OCI-LY1 (cell line): ENCODE measurements around the gene PIGH.

ENCODE experiments used
- H2AFZ ChIP-seq: fragments of 200-600 bp; sonication (generic), shearing (Covaris generic); 2 replicates; pipeline ENCODE4 v1.6.0; 2014; ENCODE audit warnings: antibody characterized with exemption, mild to moderate bottlenecking, low read length
- H3F3A ChIP-seq: fragments of 200-600 bp; sonication (generic), shearing (Covaris generic); 2 replicates; pipeline ENCODE4 v1.6.0; 2014; ENCODE audit warnings: mild to moderate bottlenecking, antibody characterized with exemption, low read length, moderate library complexity; ENCODE audit not compliant: insufficient read depth
- H3K27ac ChIP-seq: fragments of 200-600 bp; sonication (generic); 2 replicates; pipeline ENCODE4 v1.5.1; 2014; ENCODE audit warnings: low read length, mixed run types, mild to moderate bottlenecking, low read depth; ENCODE audit not compliant: poor library complexity, severe bottlenecking
- H3K27me3 ChIP-seq: fragments of 200-600 bp; sonication (generic); 2 replicates; pipeline ENCODE4 v1.6.0; 2014; ENCODE audit warnings: antibody characterized with exemption, mild to moderate bottlenecking, low read length, moderate library complexity; ENCODE audit not compliant: insufficient read depth
- H3K36me3 ChIP-seq: fragments of 200-600 bp; sonication (generic); 2 replicates; pipeline ENCODE4 v1.6.1; 2014; ENCODE audit warnings: mild to moderate bottlenecking, antibody characterized with exemption, low read length, moderate library complexity, mixed read lengths; ENCODE audit not compliant: insufficient read depth
- H3K4me1 ChIP-seq: fragments of 200-600 bp; sonication (generic); 2 replicates; pipeline ENCODE4 v1.5.1; 2014; ENCODE audit warnings: mild to moderate bottlenecking, low read length, moderate library complexity; ENCODE audit not compliant: insufficient read depth, severe bottlenecking
- H3K4me2 ChIP-seq: fragments of 200-600 bp; sonication (generic), shearing (Covaris generic); 2 replicates; pipeline ENCODE4 v1.6.1; 2014; ENCODE audit warnings: low read length
- H3K4me3 ChIP-seq: fragments of 200-600 bp; sonication (generic); 2 replicates; pipeline ENCODE4 v1.5.1; 2014; ENCODE audit warnings: low read length, low read depth, mild to moderate bottlenecking, mixed read lengths; ENCODE audit not compliant: poor library complexity, severe bottlenecking
- H3K79me2 ChIP-seq: fragments of 200-600 bp; shearing (Covaris generic); 2 replicates; pipeline ENCODE4 v1.6.1; 2016; ENCODE audit warnings: mixed run types, low read length, mixed read lengths; ENCODE audit not compliant: insufficient read depth
- H3K9ac ChIP-seq: fragments of 200-600 bp; sonication (generic), shearing (Covaris generic); 2 replicates; pipeline ENCODE4 v1.6.1; 2014; ENCODE audit warnings: mild to moderate bottlenecking, low read length, mixed read lengths
- H3K9me2 ChIP-seq: fragments of 200-600 bp; sonication (generic), shearing (Covaris generic); 2 replicates; pipeline ENCODE4 v1.6.1; 2014; ENCODE audit warnings: low read depth, mild to moderate bottlenecking, low read length, mixed read lengths
- H3K9me3 ChIP-seq: fragments of 200-600 bp; shearing (Covaris generic); 2 replicates; pipeline ENCODE4 v1.6.1; 2014; ENCODE audit warnings: low read length, mixed read lengths
- H4K20me1 ChIP-seq: fragments of 200-600 bp; sonication (generic), shearing (Covaris generic); 2 replicates; pipeline ENCODE4 v1.6.0; 2016; ENCODE audit warnings: mild to moderate bottlenecking, low read length; ENCODE audit not compliant: insufficient read depth
- EZH2 ChIP-seq: fragments of 200-600 bp; sonication (generic), shearing (Covaris generic); IDR thresholded peaks from 2 replicates; pipeline ENCODE4 v1.8.0; 2017; ENCODE audit warnings: borderline replicate concordance, mixed run types, mild to moderate bottlenecking, antibody characterized with exemption, low read length, moderate library complexity, mixed read lengths
- TF ChIP-seq, protein P1 (sequence below): fragments of 200-600 bp; sonication (generic), shearing (Covaris generic); IDR thresholded peaks from 2 replicates; pipeline ENCODE4 v1.5.1; 2017; ENCODE audit warnings: mild to moderate bottlenecking, antibody characterized with exemption, low read length, moderate library complexity, mixed read lengths

The PIGH gene

DNA sequence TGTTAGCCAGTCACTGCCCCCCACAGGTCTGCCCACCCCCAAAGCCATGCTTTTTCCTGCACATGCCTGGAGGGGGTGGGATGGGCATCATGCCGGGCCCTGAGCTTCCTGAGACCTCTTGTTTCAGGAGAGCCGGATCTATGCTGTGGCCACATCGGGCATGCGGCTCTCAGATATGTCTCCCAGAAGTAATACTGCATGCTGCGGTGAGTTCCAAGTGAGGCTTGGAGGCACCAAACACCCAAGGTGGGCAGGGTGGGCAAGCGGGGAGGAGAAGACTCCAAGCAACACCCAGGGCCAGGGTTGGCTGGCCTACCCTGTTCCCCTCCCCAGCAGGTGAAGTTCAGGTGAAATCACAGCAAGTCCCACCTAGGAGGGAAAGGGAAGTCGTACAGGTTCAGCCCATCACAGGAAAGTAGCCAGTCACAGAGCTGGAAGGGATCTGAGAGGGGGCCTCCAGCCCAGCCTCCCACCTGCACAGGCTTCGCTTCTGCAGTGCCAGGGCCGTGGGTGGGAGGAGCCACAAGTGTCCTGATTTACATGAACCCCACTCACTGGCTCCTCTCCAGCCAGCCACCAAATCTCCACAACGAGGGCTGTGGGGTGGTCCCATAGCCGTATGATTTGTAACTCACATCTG, 30.9 kb downstream of the PIGH start:
- TF ChIP-seq EZH2 = no peak
- TF ChIP-seq, protein P1, sequence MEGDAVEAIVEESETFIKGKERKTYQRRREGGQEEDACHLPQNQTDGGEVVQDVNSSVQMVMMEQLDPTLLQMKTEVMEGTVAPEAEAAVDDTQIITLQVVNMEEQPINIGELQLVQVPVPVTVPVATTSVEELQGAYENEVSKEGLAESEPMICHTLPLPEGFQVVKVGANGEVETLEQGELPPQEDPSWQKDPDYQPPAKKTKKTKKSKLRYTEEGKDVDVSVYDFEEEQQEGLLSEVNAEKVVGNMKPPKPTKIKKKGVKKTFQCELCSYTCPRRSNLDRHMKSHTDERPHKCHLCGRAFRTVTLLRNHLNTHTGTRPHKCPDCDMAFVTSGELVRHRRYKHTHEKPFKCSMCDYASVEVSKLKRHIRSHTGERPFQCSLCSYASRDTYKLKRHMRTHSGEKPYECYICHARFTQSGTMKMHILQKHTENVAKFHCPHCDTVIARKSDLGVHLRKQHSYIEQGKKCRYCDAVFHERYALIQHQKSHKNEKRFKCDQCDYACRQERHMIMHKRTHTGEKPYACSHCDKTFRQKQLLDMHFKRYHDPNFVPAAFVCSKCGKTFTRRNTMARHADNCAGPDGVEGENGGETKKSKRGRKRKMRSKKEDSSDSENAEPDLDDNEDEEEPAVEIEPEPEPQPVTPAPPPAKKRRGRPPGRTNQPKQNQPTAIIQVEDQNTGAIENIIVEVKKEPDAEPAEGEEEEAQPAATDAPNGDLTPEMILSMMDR = no peak
- Histone ChIP-seq H3K4me3 (no peak overlapping the region), H3K27me3 (no peaks in the 10 kb centered on the region), H3K9ac (no peak overlapping the region), H3K27ac (no peak overlapping the region), H3K4me2 (no peak overlapping the region), H3K36me3 (no peaks in the 10 kb centered on the region), H4K20me1 (no peaks in the 10 kb centered on the region), H3K9me2 (no peaks in the 10 kb centered on the region), H2AFZ (no peak overlapping the region), H3K79me2 (no peaks in the 10 kb centered on the region), H3K4me1 (no peaks in the 10 kb centered on the region), H3F3A (no peaks in the 10 kb centered on the region), H3K9me3 (no peaks in the 10 kb centered on the region)

DNA sequence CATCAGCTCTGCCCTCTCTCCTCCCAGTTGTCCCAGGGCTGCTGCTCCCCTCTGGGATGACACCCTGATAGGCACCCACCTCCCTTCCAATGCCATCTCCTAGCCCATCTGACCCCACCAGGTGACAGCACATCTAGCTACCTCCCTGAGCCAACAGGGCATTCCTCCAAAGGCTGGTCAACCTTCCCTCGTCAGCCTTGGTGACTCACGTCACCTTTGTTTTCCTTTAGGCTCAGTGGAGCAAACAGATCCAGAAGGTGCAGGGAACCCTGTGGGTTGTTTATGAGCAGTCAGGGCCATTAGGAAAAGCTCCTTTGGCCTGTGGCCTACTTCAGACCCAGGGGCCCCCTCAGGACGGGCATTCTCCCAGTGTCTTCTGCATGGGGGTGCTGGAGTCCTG, 32.4 kb downstream of the PIGH start:
- H3K4me3 ChIP-seq = no peak overlapping the region
- no peaks in the 10 kb centered on the region for H3K9me3 ChIP-seq
- H3K9ac ChIP-seq = no peak overlapping the region
- no peak for TF ChIP-seq EZH2
- TF ChIP-seq, protein P1 = no peak
- no peaks in the 10 kb centered on the region for H4K20me1 ChIP-seq
- H2AFZ ChIP-seq = no peak overlapping the region
- no peaks in the 10 kb centered on the region for H3K27me3 ChIP-seq
- no peaks in the 10 kb centered on the region for H3K79me2 ChIP-seq
- H3K36me3 ChIP-seq = no peaks in the 10 kb centered on the region
- H3F3A ChIP-seq = no peaks in the 10 kb centered on the region
- H3K4me1 ChIP-seq = no peaks in the 10 kb centered on the region
- no peak overlapping the region for H3K4me2 ChIP-seq
- H3K27ac ChIP-seq = no peak overlapping the region
- H3K9me2 ChIP-seq = no peaks in the 10 kb centered on the region

DNA sequence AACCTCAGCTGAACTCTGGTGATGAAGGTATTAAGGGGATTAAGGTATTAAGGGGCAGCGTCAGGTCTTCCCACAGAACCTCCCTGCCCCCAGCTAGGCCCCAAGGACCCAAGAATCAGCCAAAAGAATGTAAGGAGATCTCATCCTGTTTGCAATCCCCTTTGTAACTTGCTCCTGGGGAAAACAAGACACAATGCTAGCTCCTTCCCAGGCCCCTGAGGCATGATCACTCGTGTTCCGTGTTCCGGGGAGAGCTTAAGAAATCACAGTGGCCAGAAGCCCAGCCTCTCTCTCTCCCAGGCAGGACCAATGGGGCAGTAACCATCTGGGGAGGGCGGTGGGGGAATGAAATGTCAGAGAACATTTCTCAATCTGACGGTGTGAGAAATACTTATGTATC, 33.2 kb downstream of the PIGH start:
- Histone ChIP-seq H3K9ac (no peak overlapping the region), H4K20me1 (no peaks in the 10 kb centered on the region), H3K36me3 (no peaks in the 10 kb centered on the region), H3F3A (no peaks in the 10 kb centered on the region), H3K79me2 (no peaks in the 10 kb centered on the region), H2AFZ (no peak overlapping the region), H3K4me1 (no peaks in the 10 kb centered on the region), H3K27ac (no peak overlapping the region), H3K9me3 (no peaks in the 10 kb centered on the region), H3K27me3 (no peaks in the 10 kb centered on the region), H3K9me2 (no peaks in the 10 kb centered on the region), H3K4me2 (no peak overlapping the region), H3K4me3 (no peak overlapping the region)
- TF ChIP-seq EZH2 = no peak
- TF ChIP-seq, protein P1 = no peak
